ENCODE measurements around the gene CEP112.

Gene CEP112

GRCh38 chr17:65931246-65932149, 260.4 kb downstream of the CEP112 start:
- no peak for DNase-seq (ENCODE audit: low spot score)

- no peak for DNase-seq (ENCODE audit: low spot score)
Measured at GRCh38 chr17:65930140-65930730, 261.7 kb downstream of the CEP112 start.

GRCh38 chr17:65926599-65926998, 265.3 kb downstream of the CEP112 start:
- DNase-seq (ENCODE audit: low spot score) = no peak

GRCh38 chr17:65925606-65926307, 266.2 kb downstream of the CEP112 start:
- DNase-seq (ENCODE audit: low spot score) = no peak

GRCh38 chr17:65920996-65921395, 270.9 kb downstream of the CEP112 start:
- no peak for DNase-seq (ENCODE audit: low spot score)

GRCh38 chr17:65918916-65919315, 273.0 kb downstream of the CEP112 start:
- no peak for DNase-seq (ENCODE audit: low spot score)

GRCh38 chr17:65918500-65918899, 273.4 kb downstream of the CEP112 start:
- DNase-seq (ENCODE audit: low spot score) = no peak

DNA sequence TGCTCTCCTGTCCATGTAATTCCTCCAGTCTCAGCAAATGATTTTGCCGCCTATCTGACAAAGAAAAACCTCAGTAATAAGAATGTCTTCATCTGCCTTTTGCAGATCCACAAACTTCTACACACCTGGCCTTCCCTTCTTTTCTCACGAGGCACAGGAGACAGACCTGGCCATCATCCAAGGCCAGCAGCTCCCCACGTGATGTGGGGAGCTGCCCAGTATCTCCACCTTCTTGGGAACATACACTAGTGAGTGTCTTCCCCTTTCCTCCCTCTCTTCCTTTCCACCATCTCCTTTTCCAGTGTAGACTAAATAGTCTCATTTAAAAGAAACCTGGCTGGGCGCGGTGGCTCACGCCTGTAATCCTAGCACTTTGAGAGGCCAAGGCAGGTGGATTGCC, 274.4 kb downstream of the CEP112 start:
- DNase-seq (ENCODE audit: low spot score) = no peak

- DNase-seq (ENCODE audit: low spot score) = no peak
Measured at GRCh38 chr17:65916425-65916824, 275.5 kb downstream of the CEP112 start.

- DNase-seq (ENCODE audit: low spot score) = no peak
Measured at GRCh38 chr17:65914784-65915342, 277.1 kb downstream of the CEP112 start.

GRCh38 chr17:65913326-65913850, 278.5 kb downstream of the CEP112 start:
- no peak for DNase-seq (ENCODE audit: low spot score)

DNA sequence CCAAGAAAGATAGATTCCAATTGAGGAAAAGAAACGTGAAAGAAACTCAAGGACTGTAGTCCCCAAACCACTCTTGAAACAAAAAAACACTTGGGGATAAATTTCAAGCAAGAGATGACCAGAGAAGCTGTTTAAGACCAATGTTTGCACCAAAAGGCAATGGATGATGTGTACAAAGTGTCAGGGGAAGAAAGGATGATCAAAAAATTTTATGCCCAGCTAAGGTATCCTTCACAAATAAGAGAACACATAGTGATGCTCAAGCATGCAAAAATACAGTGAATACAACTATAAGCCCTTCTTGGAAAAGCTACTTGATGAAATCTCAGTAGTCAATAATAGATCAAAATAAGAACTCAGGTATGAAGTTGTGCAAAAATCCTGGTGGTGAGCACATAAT, 281.1 kb downstream of the CEP112 start:
- DNase-seq (ENCODE audit: low spot score) = no peak

DNA sequence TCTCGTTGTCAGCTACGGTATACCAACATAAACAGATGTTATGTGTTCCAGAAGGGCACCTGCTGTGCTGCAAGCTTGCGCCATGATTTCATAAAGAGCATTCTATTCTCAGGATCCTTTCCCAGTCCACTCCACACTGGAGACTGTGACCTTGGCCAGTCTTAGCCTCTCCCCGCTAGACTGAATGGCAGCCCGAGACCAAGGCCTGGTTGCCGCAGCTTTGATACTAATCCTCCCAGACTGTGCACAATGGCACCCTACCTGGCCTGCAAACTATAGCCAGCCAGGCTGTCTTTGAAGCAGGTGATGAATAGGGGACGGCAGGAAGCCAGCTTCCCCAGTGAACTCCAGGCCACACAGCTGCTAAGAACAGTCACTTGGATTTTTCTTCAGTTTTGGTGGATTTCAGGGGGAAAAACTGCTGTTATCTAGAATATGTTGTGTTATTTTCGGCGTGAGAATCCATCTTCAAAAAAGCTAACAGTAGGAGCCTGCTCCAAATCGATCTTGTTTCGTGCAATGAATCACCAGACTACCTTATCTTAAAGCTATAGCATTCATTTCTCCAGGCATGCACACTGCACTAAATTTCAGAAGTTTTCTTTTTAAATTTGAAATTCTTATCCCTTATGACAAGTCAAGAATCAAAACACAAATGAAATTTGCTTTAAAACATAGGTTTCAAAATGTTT, 289.0 kb downstream of the CEP112 start:
- DNase-seq (ENCODE audit: low spot score) = no peak

DNA sequence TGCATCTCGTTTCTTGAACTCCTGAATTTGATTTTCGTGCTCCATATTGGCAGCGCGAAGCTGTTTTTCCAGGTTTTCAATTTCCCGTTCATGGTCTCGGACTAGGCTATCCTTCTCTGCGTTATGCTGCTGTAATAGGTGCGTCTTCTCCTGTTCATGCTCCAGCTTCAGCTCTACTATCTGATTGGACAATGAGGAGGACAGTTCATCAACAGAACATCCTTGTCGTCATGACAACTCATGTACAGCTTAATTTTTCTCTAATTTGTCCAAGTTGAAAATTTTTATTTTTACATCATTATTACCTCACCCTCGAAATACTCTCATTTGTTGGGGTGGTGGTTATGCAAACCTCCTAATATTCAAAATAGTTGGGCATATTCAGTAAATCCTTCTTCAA, 289.8 kb downstream of the CEP112 start:
- DNase-seq (ENCODE audit: low spot score) = no peak

- no peak for DNase-seq (ENCODE audit: low spot score)
Measured at GRCh38 chr17:65901394-65901793, 290.5 kb downstream of the CEP112 start.

- no peak for DNase-seq (ENCODE audit: low spot score)
Measured at GRCh38 chr17:65900216-65900615, 291.7 kb downstream of the CEP112 start.

DNA sequence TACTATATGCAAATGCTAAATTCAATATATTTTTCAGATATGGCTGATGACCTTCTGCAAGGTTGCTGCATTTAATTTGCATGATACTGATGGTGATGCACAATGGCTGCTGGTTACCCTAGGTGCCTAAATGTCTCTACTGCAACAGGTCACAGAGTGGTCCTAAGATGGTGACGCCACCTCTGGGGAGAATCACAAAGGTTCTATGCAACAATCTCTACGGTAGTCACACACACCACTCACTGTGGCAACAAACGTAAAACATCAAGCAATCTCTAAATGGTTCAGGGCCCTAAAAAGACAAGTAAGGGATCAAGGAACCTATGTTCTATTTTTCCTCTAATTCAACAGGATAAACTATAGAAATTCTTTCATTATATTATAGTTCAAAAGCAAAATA, 293.3 kb downstream of the CEP112 start:
- no peak for DNase-seq (ENCODE audit: low spot score)

DNA sequence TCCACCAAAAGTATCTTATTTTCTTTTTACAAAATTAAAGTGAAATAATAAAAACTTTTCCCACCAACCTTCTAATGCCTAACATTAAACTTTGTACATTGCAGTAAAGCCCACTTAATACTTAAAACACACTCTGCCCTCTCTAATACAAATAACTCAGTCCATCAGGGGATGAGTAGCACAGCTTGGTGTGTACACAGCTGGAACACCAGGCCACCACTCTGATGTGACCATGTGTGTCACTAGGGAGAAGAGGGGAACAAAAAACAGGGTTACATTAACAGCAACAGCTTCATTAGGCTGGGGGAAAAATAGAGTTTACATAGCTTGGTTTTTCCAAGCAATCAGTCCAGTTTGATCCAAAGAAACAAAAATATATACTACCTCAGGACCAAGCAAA, 295.0 kb downstream of the CEP112 start:
- DNase-seq (ENCODE audit: low spot score) = no peak

DNA sequence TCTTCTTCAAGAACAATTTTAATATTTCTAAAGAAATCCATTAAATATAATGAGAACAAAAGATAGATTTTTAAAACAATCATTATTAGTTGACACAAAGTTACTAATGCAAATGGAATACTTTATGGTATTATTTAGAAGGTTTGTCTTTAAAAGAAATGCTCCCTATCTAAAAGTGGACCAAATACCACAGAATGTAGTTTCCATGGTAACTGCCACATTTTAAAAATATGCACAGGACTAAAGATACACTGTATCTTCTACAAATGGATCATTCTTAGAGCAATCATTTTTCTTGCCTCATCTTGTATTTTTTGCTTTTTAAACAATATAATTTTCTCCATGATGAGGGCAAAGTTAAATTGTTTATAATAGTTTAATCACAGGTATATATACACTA, 296.0 kb downstream of the CEP112 start:
- DNase-seq (ENCODE audit: low spot score) = no peak

GRCh38 chr17:65893692-65894279, 298.1 kb downstream of the CEP112 start:
- DNase-seq (ENCODE audit: low spot score) = no peak

DNA sequence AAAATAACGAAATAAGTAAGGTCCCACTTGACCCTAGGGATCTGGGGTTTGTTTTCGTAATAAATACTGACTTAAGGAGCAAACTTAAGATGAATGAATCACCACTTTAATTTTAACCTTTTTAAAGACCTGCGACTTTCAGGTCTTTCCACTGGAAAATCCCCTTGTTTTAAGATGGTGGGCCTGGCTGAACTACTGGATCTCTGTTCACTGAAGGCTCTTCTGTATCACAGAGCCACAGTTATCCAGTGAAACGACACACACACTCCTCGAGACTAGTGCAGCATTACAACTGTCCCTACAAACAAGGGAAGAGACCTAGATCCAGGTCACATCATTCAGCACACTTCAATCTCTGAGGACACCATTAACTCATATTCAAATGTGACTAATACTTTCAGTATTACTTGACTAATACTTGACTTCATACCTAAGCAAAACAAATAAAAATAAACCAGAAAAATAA, 299.0 kb downstream of the CEP112 start:
- DNase-seq (ENCODE audit: low spot score) = no peak
